VCaP (cell line): ENCODE data around the gene NFKBIE.

Experiments
- H3K27ac ChIP-seq: fragments of 450-650 bp; 2 replicates; pipeline ENCODE4 v1.5.1; 2017
- TF ChIP-seq, protein P1 (sequence below): fragments of 450-650 bp; conservative IDR thresholded peaks from 2 replicates; pipeline ENCODE4 v1.5.1; 2017; ENCODE audit warnings: mild to moderate bottlenecking, moderate library complexity

Gene NFKBIE

DNA sequence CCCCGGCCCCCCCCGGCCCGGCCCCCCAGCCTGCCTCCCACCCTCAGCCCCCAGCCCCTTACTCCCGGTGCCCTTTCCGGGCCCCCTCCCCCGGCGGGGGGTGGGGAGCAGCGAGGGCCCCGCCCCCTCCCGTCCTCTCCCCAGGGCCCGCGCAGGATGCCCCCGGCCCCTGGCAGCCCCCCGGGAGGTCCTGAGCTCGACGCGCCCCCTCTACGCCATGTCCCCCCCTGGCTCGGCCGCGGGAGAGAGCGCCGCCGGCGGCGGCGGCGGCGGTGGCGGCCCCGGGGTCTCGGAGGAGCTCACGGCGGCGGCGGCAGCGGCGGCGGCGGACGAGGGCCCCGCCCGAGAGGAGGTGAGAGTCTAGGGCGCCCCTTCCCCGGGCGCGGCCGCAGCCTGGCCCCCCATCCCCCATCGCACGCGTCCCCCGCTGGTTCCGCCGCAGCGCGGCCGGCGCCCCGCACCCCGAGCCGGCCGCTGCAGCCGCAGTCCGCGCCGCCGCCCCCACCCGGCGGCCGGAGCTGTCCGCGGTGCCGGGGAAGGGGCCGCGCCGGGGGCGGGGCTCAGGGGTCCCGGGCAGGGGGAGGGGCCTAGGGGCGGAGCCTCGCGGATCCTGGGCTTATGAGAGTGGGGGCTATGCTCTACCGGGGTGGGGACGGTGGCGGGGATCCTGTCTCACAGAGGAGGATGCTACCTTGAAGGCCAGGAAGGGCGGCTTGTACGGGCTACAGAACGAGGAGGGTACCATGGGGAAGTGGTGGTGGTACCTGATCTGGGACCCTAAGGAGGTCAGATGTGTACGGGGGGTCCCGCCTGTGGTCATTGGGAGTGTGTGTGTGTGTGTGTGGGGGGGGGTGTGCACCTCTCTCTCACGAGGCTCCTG, 5.4 kb upstream of the NFKBIE start:
- TF ChIP-seq, protein P1, sequence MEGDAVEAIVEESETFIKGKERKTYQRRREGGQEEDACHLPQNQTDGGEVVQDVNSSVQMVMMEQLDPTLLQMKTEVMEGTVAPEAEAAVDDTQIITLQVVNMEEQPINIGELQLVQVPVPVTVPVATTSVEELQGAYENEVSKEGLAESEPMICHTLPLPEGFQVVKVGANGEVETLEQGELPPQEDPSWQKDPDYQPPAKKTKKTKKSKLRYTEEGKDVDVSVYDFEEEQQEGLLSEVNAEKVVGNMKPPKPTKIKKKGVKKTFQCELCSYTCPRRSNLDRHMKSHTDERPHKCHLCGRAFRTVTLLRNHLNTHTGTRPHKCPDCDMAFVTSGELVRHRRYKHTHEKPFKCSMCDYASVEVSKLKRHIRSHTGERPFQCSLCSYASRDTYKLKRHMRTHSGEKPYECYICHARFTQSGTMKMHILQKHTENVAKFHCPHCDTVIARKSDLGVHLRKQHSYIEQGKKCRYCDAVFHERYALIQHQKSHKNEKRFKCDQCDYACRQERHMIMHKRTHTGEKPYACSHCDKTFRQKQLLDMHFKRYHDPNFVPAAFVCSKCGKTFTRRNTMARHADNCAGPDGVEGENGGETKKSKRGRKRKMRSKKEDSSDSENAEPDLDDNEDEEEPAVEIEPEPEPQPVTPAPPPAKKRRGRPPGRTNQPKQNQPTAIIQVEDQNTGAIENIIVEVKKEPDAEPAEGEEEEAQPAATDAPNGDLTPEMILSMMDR: peak; percentile 19; the same call in 1 of the 2 replicates
- peak overlapping the region; percentile 46; the same call in 1 of the 2 replicates for H3K27ac ChIP-seq

- TF ChIP-seq, protein P1: no peak
- peak within 1 kb of the TSS; percentile 46; the same call in 1 of the 2 replicates for H3K27ac ChIP-seq
Observed at GRCh38 chr6:44269921-44270525, 4.7 kb upstream of the NFKBIE start, which contains the start of gene TMEM151B. TSS of gene TMEM151B (plus strand) at chr6:44270450. CDS start at chr6:44270743, 293 bp downstream.

DNA sequence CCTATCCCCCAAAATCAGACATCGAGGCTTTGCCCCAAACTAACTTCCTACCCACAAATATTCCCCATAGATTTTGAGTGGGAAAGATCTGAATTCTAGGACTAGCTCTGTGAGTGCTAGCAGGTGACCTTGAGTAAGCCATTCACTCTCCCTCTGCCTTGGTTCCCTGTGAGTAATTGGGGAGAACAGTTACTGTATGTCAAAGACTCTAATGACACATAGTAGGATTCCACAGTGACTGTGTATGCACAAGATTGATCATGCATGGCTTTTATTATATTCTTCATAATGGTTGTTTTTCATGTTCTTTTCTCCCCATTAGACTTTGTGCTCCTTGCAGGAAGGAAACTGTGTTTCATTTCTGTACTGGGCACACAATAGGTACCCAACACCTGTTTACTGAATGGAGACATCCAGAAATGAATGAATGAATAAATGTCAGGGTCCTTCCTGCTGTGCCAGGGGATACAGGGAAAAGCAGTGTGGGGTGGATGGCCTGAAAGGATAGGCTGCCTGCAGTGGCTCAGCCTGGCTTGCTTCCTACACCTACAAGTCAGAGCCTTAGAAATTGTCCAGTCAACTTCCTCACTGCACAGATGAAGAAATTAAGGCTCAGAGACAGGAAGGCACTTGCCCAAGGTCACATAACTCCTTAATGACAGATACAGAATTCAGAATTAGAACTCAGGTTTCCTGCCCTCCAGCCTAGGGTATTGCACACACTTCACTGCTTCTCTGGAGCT, 4.0 kb upstream of the NFKBIE start:
- no peak overlapping the region for H3K27ac ChIP-seq
- TF ChIP-seq, protein P1: no peak

DNA sequence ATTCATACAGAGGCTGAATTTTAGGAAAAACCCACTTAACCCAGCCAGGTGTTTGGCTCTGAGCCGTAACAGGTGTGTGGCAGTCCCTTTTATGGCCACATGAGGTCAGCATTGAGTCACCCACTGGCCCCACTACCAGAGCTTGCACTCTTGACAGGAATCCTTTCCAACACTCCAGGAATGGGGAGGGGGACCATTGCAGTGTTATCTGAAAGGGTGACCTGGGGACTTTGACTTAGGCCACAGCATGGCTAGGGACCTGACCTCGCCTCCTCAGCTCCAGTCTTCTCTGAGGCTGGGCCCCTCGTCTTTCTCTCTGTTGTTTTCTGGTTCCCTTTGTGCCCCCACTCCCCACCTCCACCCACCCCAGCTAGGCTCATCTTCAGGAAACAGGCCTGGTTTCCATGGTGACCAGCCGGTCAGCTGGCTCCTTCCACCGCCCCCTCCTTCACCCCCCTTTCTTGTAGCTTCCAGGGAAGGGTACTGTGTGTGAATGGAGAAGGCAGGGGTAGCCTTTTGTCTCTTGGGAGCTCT, 2.8 kb upstream of the NFKBIE start:
- TF ChIP-seq, protein P1: peak; percentile 99
- no peak overlapping the region for H3K27ac ChIP-seq

DNA sequence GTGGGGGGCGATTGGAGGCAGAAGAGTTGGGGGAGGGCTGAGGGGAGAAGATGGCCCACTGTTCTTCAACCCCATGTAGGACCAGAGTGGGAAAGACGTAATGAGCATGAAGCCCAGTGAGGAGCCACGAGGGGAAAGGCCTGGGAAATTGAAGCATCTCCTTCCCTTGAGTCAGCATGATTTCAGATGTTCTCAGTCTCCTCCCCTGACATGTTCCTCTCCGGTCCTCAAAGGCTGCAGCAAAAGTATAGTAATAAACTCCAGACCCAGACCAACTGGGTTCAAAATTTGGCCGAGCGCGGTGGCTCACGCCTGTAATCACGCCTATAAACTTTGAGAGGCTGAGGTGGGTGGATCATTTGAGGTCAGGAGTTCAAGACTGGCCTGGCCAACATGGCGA, 1.9 kb upstream of the NFKBIE start:
- no peak overlapping the region for H3K27ac ChIP-seq
- TF ChIP-seq, protein P1: no peak

DNA sequence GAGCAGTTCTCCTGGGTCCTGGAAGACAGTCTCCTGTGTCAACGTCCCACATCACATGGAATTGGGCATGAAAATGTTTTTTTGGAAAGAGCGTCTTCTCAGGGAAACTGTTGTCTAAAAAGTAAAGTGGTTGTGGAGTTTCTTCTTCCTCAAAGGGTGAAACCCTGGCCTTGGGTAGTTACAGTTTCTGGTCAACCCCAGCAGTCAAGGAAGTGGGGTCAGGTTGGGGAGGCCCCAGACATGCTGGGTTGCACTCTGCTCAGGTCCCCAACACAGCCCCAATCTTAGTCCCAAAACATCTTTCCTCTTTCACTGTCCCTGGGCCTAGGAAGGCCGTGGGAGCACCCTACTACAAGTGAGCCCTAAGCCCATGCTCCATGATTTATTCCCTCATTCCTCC, 996 bp upstream of the NFKBIE start:
- TF ChIP-seq, protein P1: no peak
- H3K27ac ChIP-seq: peak overlapping the region; percentile 85; the same call in 1 of the 2 replicates
